Smooth muscle cell (in vitro differentiated cells): ENCODE data around the gene LCK. TPM values are rescaled to one million over a fixed set of nuclear protein-coding genes. Genes with fewer than 3 reads are reported as not detected.
"Not testable (repeated sequence)": the region's sequence is repeated elsewhere in the genome, so short reads cannot be mapped to it uniquely, and the experiment has no call there.

Source experiments
- DNase-seq: peaks from one replicate; lab custom pipeline; 2025; ENCODE audit not compliant: unreplicated experiment; lab: John Stamatoyannopoulos, UW
- H2AFZ ChIP-seq: fragments of 200-600 bp; sonication (generic); 2 replicates; pipeline ENCODE4 v1.6.0; 2016; ENCODE audit warnings: antibody characterized with exemption, low read depth, mild to moderate bottlenecking
- H3F3A ChIP-seq: fragments of 200-600 bp; sonication (generic); 2 replicates; pipeline ENCODE4 v1.6.0; 2017; ENCODE audit warnings: antibody characterized with exemption, low read depth
- H3K27ac ChIP-seq: fragments of 200-600 bp; sonication (generic); 2 replicates; pipeline ENCODE4 v1.5.1; 2016; ENCODE audit warnings: low read depth, mild to moderate bottlenecking
- H3K27me3 ChIP-seq: fragments of 200-600 bp; sonication (generic); 2 replicates; pipeline ENCODE4 v1.6.1; 2016; ENCODE audit warnings: low read depth, mild to moderate bottlenecking
- H3K36me3 ChIP-seq: fragments of 200-600 bp; sonication (generic); 2 replicates; pipeline ENCODE4 v1.5.1; 2016; ENCODE audit warnings: low read depth
- H3K4me1 ChIP-seq: fragments of 200-600 bp; sonication (generic); 2 replicates; pipeline ENCODE4 v1.5.1; 2016; ENCODE audit warnings: low read depth
- H3K4me2 ChIP-seq: fragments of 200-600 bp; sonication (generic); 2 replicates; pipeline ENCODE4 v1.6.0; 2016; ENCODE audit warnings: mild to moderate bottlenecking
- H3K4me3 ChIP-seq: fragments of 200-600 bp; sonication (generic); 2 replicates; pipeline ENCODE4 v1.5.1; 2016; ENCODE audit warnings: mild to moderate bottlenecking
- H3K79me2 ChIP-seq: fragments of 200-600 bp; sonication (generic); 2 replicates; pipeline ENCODE4 v1.6.0; 2016; ENCODE audit warnings: low read depth, mild to moderate bottlenecking
- H3K9ac ChIP-seq: fragments of 200-600 bp; sonication (generic); 2 replicates; pipeline ENCODE4 v1.6.0; 2016; ENCODE audit warnings: low read depth
- H3K9me3 ChIP-seq: fragments of 200-600 bp; sonication (generic); replicated peaks from 2 replicates; pipeline ENCODE4 v1.5.1; 2016; ENCODE audit warnings: low read depth
- H4K20me1 ChIP-seq: fragments of 200-600 bp; sonication (generic); 2 replicates; pipeline ENCODE4 v1.6.0; 2016; ENCODE audit warnings: low read depth
- WGBS: methylation state at CpG from one replicate; pipeline ENCODE4 v1.1.7; 2016; ENCODE audit warnings: low lambda C conversion rate; 5-methylcytosine and 5-hydroxymethylcytosine counted together
- polyA plus RNA-seq: library from polyadenylated mRNA; unstranded; fragments of >200 nt; fragmentation: Nextera tagmentation; extraction: Ambion mirVana; gene quantifications from 2 replicates; pipeline ENCODE4 v1.2.1, GENCODE V29; 2016
- total RNA-seq: library from RNA; depleted of rRNA; stranded (reverse); fragments of >200 nt; gene quantifications from 2 replicates; pipeline ENCODE4 v1.2.3, GENCODE V29; 2014
- TF ChIP-seq, protein P1 (sequence below): fragments of 200-600 bp; sonication (generic); IDR thresholded peaks from 2 replicates; pipeline ENCODE4 v1.5.1; 2017; ENCODE audit warnings: borderline replicate concordance, mild to moderate bottlenecking, antibody characterized with exemption; ENCODE audit not compliant: insufficient read depth, poor library complexity, severe bottlenecking

The LCK gene
- total and polyA plus RNA-seq, 2 experiments from 2014 or later: 0.22 TPM; not detected in 1

- H3K79me2 ChIP-seq: no peaks in the 10 kb centered on the region
- H3K36me3 ChIP-seq: no peaks in the 10 kb centered on the region
- no peaks in the 10 kb centered on the region for H3K9me3 ChIP-seq
- no peak for DNase-seq
- TF ChIP-seq, protein P1, sequence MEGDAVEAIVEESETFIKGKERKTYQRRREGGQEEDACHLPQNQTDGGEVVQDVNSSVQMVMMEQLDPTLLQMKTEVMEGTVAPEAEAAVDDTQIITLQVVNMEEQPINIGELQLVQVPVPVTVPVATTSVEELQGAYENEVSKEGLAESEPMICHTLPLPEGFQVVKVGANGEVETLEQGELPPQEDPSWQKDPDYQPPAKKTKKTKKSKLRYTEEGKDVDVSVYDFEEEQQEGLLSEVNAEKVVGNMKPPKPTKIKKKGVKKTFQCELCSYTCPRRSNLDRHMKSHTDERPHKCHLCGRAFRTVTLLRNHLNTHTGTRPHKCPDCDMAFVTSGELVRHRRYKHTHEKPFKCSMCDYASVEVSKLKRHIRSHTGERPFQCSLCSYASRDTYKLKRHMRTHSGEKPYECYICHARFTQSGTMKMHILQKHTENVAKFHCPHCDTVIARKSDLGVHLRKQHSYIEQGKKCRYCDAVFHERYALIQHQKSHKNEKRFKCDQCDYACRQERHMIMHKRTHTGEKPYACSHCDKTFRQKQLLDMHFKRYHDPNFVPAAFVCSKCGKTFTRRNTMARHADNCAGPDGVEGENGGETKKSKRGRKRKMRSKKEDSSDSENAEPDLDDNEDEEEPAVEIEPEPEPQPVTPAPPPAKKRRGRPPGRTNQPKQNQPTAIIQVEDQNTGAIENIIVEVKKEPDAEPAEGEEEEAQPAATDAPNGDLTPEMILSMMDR: no peak
- H3K4me1 ChIP-seq: no peaks in the 10 kb centered on the region
- H4K20me1 ChIP-seq: no peaks in the 10 kb centered on the region
- no peak overlapping the region for H3K4me2 ChIP-seq
- no peak overlapping the region for H3K9ac ChIP-seq
- WGBS: 91% methylated on average over 10 of the region's 10 CpGs
- no peak overlapping the region for H2AFZ ChIP-seq
- H3K4me3 ChIP-seq: no peak overlapping the region
- no peaks in the 10 kb centered on the region for H3F3A ChIP-seq
- H3K27me3 ChIP-seq: no peaks in the 10 kb centered on the region
- H3K27ac ChIP-seq: no peak overlapping the region
Measured at GRCh38 chr1:32255072-32256071, 4.3 kb downstream of the LCK start.

DNA sequence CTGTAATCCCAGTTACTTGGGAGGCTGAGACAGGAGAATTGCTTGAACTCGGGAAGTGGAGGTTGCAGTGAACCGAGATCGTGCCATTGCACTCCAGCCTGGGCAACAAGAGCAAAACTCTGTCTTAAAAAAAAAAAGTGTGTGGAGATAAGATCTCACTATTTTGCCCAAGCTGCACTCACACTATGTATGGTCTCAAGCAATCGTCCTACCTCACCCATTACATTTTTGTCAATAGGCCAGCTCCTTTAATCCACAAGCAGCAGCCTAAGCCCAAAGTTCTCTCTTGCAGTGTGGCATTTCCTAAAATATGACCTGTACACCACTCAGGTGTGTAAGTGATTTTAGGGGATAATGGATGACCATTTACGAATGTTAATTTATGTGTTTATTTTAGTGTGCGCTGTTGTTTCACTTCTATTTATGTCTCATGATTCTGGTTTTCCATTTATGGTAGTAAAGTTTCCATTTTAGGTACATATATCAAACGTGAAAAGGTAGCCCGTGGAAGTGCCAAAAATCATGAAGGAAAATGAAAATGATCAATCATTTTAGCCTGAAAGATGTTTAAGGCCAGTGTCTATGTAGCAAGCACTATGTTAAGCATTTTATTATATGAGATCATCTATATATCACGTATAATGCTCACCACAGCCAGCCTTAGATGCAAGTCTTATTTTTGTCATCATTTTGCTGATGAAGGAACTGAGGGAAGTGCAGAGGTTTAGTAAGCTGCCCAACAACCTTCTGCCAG is 5.6 kb downstream of the LCK start:
- Histone ChIP-seq H3K79me2 (no peaks in the 10 kb centered on the region), H4K20me1 (no peaks in the 10 kb centered on the region), H3K4me1 (no peaks in the 10 kb centered on the region), H3F3A (no peaks in the 10 kb centered on the region), H2AFZ (no peak overlapping the region), H3K9me3 (no peaks in the 10 kb centered on the region), H3K36me3 (no peaks in the 10 kb centered on the region), H3K27ac (no peak overlapping the region), H3K27me3 (no peaks in the 10 kb centered on the region), H3K4me2 (no peak overlapping the region), H3K9ac (no peak overlapping the region), H3K4me3 (no peak overlapping the region)
- TF ChIP-seq, protein P1: no peak
- no peak for DNase-seq
- 89% methylated on average over 8 of the region's 9 CpGs for WGBS

DNA sequence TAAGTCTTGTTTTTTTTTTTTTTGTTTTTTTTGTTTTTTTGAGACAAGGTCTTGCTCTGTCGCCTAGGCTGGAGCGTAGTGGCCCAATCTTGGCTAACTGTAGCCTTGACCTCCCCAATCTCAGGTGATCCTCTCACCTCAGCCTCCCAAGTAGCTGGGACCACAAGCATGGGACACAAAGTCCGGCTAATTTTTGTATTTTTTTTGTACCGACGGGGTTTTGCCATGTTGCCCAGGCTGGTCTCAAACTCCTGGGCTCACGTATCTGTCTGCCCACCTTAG is 6.1 kb downstream of the LCK start:
- H3K4me2 ChIP-seq: no peak overlapping the region
- no peaks in the 10 kb centered on the region for H3K4me1 ChIP-seq
- H3K27me3 ChIP-seq: no peaks in the 10 kb centered on the region
- TF ChIP-seq, protein P1: no peak
- DNase-seq: no peak
- H3F3A ChIP-seq: no peaks in the 10 kb centered on the region
- no peak overlapping the region for H3K9ac ChIP-seq
- H2AFZ ChIP-seq: no peak overlapping the region
- no peaks in the 10 kb centered on the region for H3K36me3 ChIP-seq
- no peaks in the 10 kb centered on the region for H3K9me3 ChIP-seq
- H3K4me3 ChIP-seq: no peak overlapping the region
- no peaks in the 10 kb centered on the region for H3K79me2 ChIP-seq
- H4K20me1 ChIP-seq: no peaks in the 10 kb centered on the region
- WGBS: 94% methylated on average over 6 of the region's 6 CpGs
- H3K27ac ChIP-seq: no peak overlapping the region

GRCh38 chr1:32263236-32263593 is 12.2 kb downstream of the LCK start:
- H3K4me1 ChIP-seq, H4K20me1 ChIP-seq, H3K27ac ChIP-seq, H3K27me3 ChIP-seq, H2AFZ ChIP-seq, H3K36me3 ChIP-seq, DNase-seq, H3K9ac ChIP-seq, H3F3A ChIP-seq, H3K4me3 ChIP-seq, H3K4me2 ChIP-seq, H3K9me3 ChIP-seq, H3K79me2 ChIP-seq: not testable (repeated sequence)
- WGBS: 99% methylated on average over 4 of the region's 4 CpGs
